Large intestine (tissue), 3 donors: Measurements from ENCODE around the gene RSPH1. TPM values are rescaled to one million over a fixed set of nuclear protein-coding genes. Genes with fewer than 3 reads are reported as not detected.

ENCODE experiments used
- DNase-seq, 2 donors: peaks; one replicate each; pipeline versions ENCODE4 v3.0.0 to v3.0.0-alpha.2; 2013
- H3K27ac ChIP-seq: one replicate; pipeline ENCODE4 v1.5.1; 2013; ENCODE audit warnings: low read length
- H3K27me3 ChIP-seq: 2 replicates; pipeline ENCODE4 v1.6.1; 2013; ENCODE audit warnings: low read length; ENCODE audit not compliant: control insufficient read depth, insufficient read depth
- H3K36me3 ChIP-seq: 2 replicates; pipeline ENCODE4 v1.6.1; 2013; ENCODE audit warnings: low read length; ENCODE audit not compliant: control insufficient read depth, insufficient read depth
- H3K4me1 ChIP-seq: one replicate; pipeline ENCODE4 v1.6.1; 2013; ENCODE audit warnings: low read length; ENCODE audit not compliant: control insufficient read depth, insufficient read depth
- H3K4me3 ChIP-seq: one replicate; pipeline ENCODE4 v1.5.1; 2013; ENCODE audit warnings: low read length
- H3K9me3 ChIP-seq: one replicate; pipeline ENCODE4 v1.6.1; 2013; ENCODE audit warnings: mild to moderate bottlenecking, low read depth, low read length, moderate library complexity; ENCODE audit not compliant: control insufficient read depth
- WGBS: methylation state at CpG from one replicate; pipeline ENCODE4 v1.1.5; 2013; ENCODE audit warnings: low lambda C conversion rate; ENCODE audit not compliant: insufficient coverage; 5-methylcytosine and 5-hydroxymethylcytosine counted together
- polyA plus RNA-seq: library from polyadenylated mRNA; unstranded; fragments of 120-200 nt; gene quantifications from one replicate; pipeline ENCODE4 v1.2.1, GENCODE V29; 2013

Gene RSPH1
- polyA plus RNA-seq, 1 donor, result 6.0 TPM

- Histone ChIP-seq H3K36me3 (no peaks in the 10 kb centered on the region), H3K4me3 (no peak overlapping the region), H3K27me3 (no peaks in the 10 kb centered on the region), H3K4me1 (peaks cover 2% of the 10 kb centered on the region), H3K9me3 (peaks cover 4% of the 10 kb centered on the region), H3K27ac (no peak overlapping the region)
- no CpG with 5 or more reads among the region's 10 CpGs for WGBS
- DNase-seq, result no peak
Measured at GRCh38 chr21:42447732-42448131, 48.3 kb downstream of the RSPH1 start.

- H3K4me3 ChIP-seq, result no peak overlapping the region
- WGBS, result 51% methylated on average over 2 of the region's 14 CpGs
- H3K4me1 ChIP-seq, result peaks cover 2% of the 10 kb centered on the region
- H3K27me3 ChIP-seq, result no peaks in the 10 kb centered on the region
- DNase-seq, result no peak
- no peak overlapping the region for H3K27ac ChIP-seq
- H3K36me3 ChIP-seq, result no peaks in the 10 kb centered on the region
- H3K9me3 ChIP-seq, result peaks cover 4% of the 10 kb centered on the region
Measured at GRCh38 chr21:42447182-42447581, 48.8 kb downstream of the RSPH1 start.

GRCh38 chr21:42446531-42446930 lies 49.5 kb downstream of the RSPH1 start:
- Histone ChIP-seq H3K4me3 (no peak overlapping the region), H3K27me3 (no peaks in the 10 kb centered on the region), H3K4me1 (peaks cover 2% of the 10 kb centered on the region), H3K27ac (no peak overlapping the region), H3K9me3 (peaks cover 4% of the 10 kb centered on the region), H3K36me3 (no peaks in the 10 kb centered on the region)
- DNase-seq, result no peak
- no CpG with 5 or more reads among the region's 4 CpGs for WGBS

GRCh38 chr21:42445311-42445710 lies 50.7 kb downstream of the RSPH1 start:
- H3K4me3 ChIP-seq, result no peak overlapping the region
- H3K36me3 ChIP-seq, result no peaks in the 10 kb centered on the region
- H3K4me1 ChIP-seq, result peaks cover 2% of the 10 kb centered on the region
- H3K27me3 ChIP-seq, result no peaks in the 10 kb centered on the region
- no peak overlapping the region for H3K27ac ChIP-seq
- peaks cover 1% of the 10 kb centered on the region for H3K9me3 ChIP-seq
- no peak for DNase-seq
- no CpG with 5 or more reads among the region's 7 CpGs for WGBS

- Histone ChIP-seq H3K27ac (no peak overlapping the region), H3K36me3 (no peaks in the 10 kb centered on the region), H3K27me3 (no peaks in the 10 kb centered on the region), H3K4me3 (no peak overlapping the region), H3K4me1 (peaks cover 1% of the 10 kb centered on the region), H3K9me3 (no peaks in the 10 kb centered on the region)
- WGBS, result no CpG with 5 or more reads among the region's 10 CpGs
- no peak for DNase-seq
Measured at GRCh38 chr21:42444745-42445059, 51.3 kb downstream of the RSPH1 start.

GRCh38 chr21:42443876-42444744 lies 51.9 kb downstream of the RSPH1 start:
- H3K4me3 ChIP-seq, result no peak overlapping the region
- no peaks in the 10 kb centered on the region for H3K4me1 ChIP-seq
- no peak for DNase-seq
- no peak overlapping the region for H3K27ac ChIP-seq
- WGBS, result no CpG with 5 or more reads among the region's 34 CpGs
- H3K27me3 ChIP-seq, result no peaks in the 10 kb centered on the region
- H3K9me3 ChIP-seq, result no peaks in the 10 kb centered on the region
- H3K36me3 ChIP-seq, result no peaks in the 10 kb centered on the region

GRCh38 chr21:42443181-42443785 lies 52.7 kb downstream of the RSPH1 start:
- Histone ChIP-seq H3K36me3 (no peaks in the 10 kb centered on the region), H3K27me3 (no peaks in the 10 kb centered on the region), H3K4me3 (no peak overlapping the region), H3K4me1 (no peaks in the 10 kb centered on the region), H3K9me3 (no peaks in the 10 kb centered on the region), H3K27ac (no peak overlapping the region)
- WGBS, result no CpG with 5 or more reads among the region's 15 CpGs
- DNase-seq, result no peak

GRCh38 chr21:42441963-42442362 lies 54.1 kb downstream of the RSPH1 start:
- no peaks in the 10 kb centered on the region for H3K4me1 ChIP-seq
- no peak for DNase-seq
- no peaks in the 10 kb centered on the region for H3K9me3 ChIP-seq
- no peaks in the 10 kb centered on the region for H3K36me3 ChIP-seq
- H3K4me3 ChIP-seq, result no peak overlapping the region
- no peaks in the 10 kb centered on the region for H3K27me3 ChIP-seq
- H3K27ac ChIP-seq, result no peak overlapping the region
- 78% methylated on average over 2 of the region's 6 CpGs for WGBS

GRCh38 chr21:42440187-42440792 lies 55.7 kb downstream of the RSPH1 start:
- Histone ChIP-seq H3K4me3 (no peak overlapping the region), H3K27me3 (no peaks in the 10 kb centered on the region), H3K9me3 (no peaks in the 10 kb centered on the region), H3K27ac (no peak overlapping the region), H3K36me3 (no peaks in the 10 kb centered on the region), H3K4me1 (no peaks in the 10 kb centered on the region)
- no peak for DNase-seq
- WGBS, result 72% methylated on average over 2 of the region's 12 CpGs

- Histone ChIP-seq H3K9me3 (no peaks in the 10 kb centered on the region), H3K27ac (no peak overlapping the region), H3K27me3 (no peaks in the 10 kb centered on the region), H3K36me3 (no peaks in the 10 kb centered on the region), H3K4me1 (no peaks in the 10 kb centered on the region), H3K4me3 (no peak overlapping the region)
- no CpG with 5 or more reads among the region's 17 CpGs for WGBS
- DNase-seq, result no peak
Measured at GRCh38 chr21:42439284-42440186, 56.5 kb downstream of the RSPH1 start.
